GM18868 (cell line): ENCODE data around the gene PCDHGA4.
"Not testable (repeated sequence)": the region's sequence is repeated elsewhere in the genome, so short reads cannot be mapped to it uniquely, and the experiment has no call there.

ENCODE experiments used
- ATAC-seq: cut with Tn5 transposase; IDR thresholded peaks from one replicate; pipeline ENCODE4 v1.9.1; 2021; ENCODE audit warnings: mild to moderate bottlenecking, moderate library complexity; ENCODE audit not compliant: unreplicated experiment

The PCDHGA4 gene

GRCh38 chr5:141346017-141346416 lies 8.8 kb upstream of the PCDHGA4 start:
- not testable (repeated sequence) for ATAC-seq

GRCh38 chr5:141349917-141350619 lies 4.8 kb upstream of the PCDHGA4 start, which contains the start of gene PCDHGB1:
TSS of gene PCDHGB1 (plus strand) at chr5:141350099. CDS start at chr5:141350261, 162 bp downstream.
- ATAC-seq: peak; percentile 84

GRCh38 chr5:141351591-141351990 lies 3.2 kb upstream of the PCDHGA4 start:
- no peak for ATAC-seq

- ATAC-seq: no peak
These were observed 820 bp downstream of the PCDHGA4 start for GRCh38 chr5:141355641-141356040.

GRCh38 chr5:141356133-141356532 lies 1.3 kb downstream of the PCDHGA4 start:
- ATAC-seq: no peak

- ATAC-seq: no peak
These were observed 2.1 kb downstream of the PCDHGA4 start for GRCh38 chr5:141356950-141357349.

GRCh38 chr5:141359790-141360426 lies 5.1 kb downstream of the PCDHGA4 start, which contains the start of gene PCDHGB2:
TSS of gene PCDHGB2 (plus strand) at chr5:141359994. CDS start at chr5:141360136, 142 bp downstream.
- ATAC-seq: peak; percentile 79

GRCh38 chr5:141360685-141361084 lies 5.9 kb downstream of the PCDHGA4 start:
- ATAC-seq: no peak

GRCh38 chr5:141362719-141363118 lies 7.9 kb downstream of the PCDHGA4 start:
- no peak for ATAC-seq

- no peak for ATAC-seq
These were observed 9.3 kb downstream of the PCDHGA4 start, which contains the start of gene PCDHGA5 for GRCh38 chr5:141363952-141364660. TSS of gene PCDHGA5 (plus strand) at chr5:141364162. CDS start at chr5:141364331, 169 bp downstream.

GRCh38 chr5:141366016-141366896 lies 11.4 kb downstream of the PCDHGA4 start:
- no peak for ATAC-seq

GRCh38 chr5:141369994-141370848 lies 15.4 kb downstream of the PCDHGA4 start, which contains the start of gene PCDHGB3:
TSS of gene PCDHGB3 (plus strand) at chr5:141370242. CDS start at chr5:141370395, 153 bp downstream.
- ATAC-seq: peak; percentile 99

- ATAC-seq: no peak
These were observed 17.0 kb downstream of the PCDHGA4 start for GRCh38 chr5:141371572-141372475.

- ATAC-seq: no peak
These were observed 19.0 kb downstream of the PCDHGA4 start, which contains the start of gene PCDHGA6 for GRCh38 chr5:141373673-141374317. TSS of gene PCDHGA6 (plus strand) at chr5:141373891. CDS start at chr5:141374084, 193 bp downstream.

- ATAC-seq: no peak
These were observed 19.8 kb downstream of the PCDHGA4 start for GRCh38 chr5:141374627-141375026.

- not testable (repeated sequence) for ATAC-seq
These were observed 20.8 kb downstream of the PCDHGA4 start for GRCh38 chr5:141375444-141376155.
